Endothelial cell of umbilical vein (primary cell): ENCODE results near the gene INCENP.

Experiments used
- CTCF ChIP-seq, 2 donors: IDR thresholded peaks; 1 replicate in 1 of 2; 2 replicates in 1 of 2; pipeline ENCODE4 v1.5.1; 2011; ENCODE audit warnings: low read length in 2 of 2, mild to moderate bottlenecking in 2 of 2, moderate library complexity in 2 of 2, control low read depth in 1 of 2, inconsistent platforms in 1 of 2, low read depth in 1 of 2; ENCODE audit not compliant: insufficient read depth in 1 of 2; ENCODE audit errors: extremely low read depth in 1 of 2
- EZH2 ChIP-seq: IDR thresholded peaks from 2 replicates; pipeline ENCODE4 v1.6.1; 2012; ENCODE audit warnings: borderline replicate concordance, low read depth, mild to moderate bottlenecking, moderate library complexity, low read length, inconsistent platforms; ENCODE audit not compliant: severe bottlenecking
- MAX ChIP-seq: IDR thresholded peaks from 2 replicates; pipeline ENCODE4 v1.6.1; 2011; ENCODE audit not compliant: insufficient read depth, insufficient read length
- MYC ChIP-seq: IDR thresholded peaks from one replicate; pipeline ENCODE4 v1.6.1; 2011; ENCODE audit warnings: mild to moderate bottlenecking, low read depth, low read length
- POLR2A ChIP-seq: IDR thresholded peaks from 2 replicates; pipeline ENCODE4 v1.6.1; 2012; ENCODE audit warnings: low read depth, mild to moderate bottlenecking, control low read depth, low read length
- POLR2AphosphoS5 ChIP-seq: IDR thresholded peaks from 2 replicates; pipeline ENCODE4 v1.6.1; 2012; ENCODE audit warnings: low read depth, mild to moderate bottlenecking, control low read depth, low read length, moderate library complexity; ENCODE audit not compliant: insufficient read depth

- TF ChIP-seq CTCF (IDR thresholded peaks at IDR 0.05; ENCODE audit: extremely low read depth in 1 of 2, insufficient read depth in 1 of 2, low read depth in 1 of 2, low read length in 2 of 2) = no peak
- no peak for TF ChIP-seq POLR2A
- TF ChIP-seq POLR2AphosphoS5 = no peak
- no peak for TF ChIP-seq MYC
- no peak for TF ChIP-seq EZH2
- no peak for TF ChIP-seq MAX
Observed at GRCh38 chr11:62138630-62139425, 15.0 kb downstream of the INCENP start.
